Omental fat pad (tissue), 4 donors: ENCODE results near the gene TMEM37. TPM values are rescaled to one million over a fixed set of nuclear protein-coding genes. Genes with fewer than 3 reads are reported as not detected.

ENCODE experiments used
- ATAC-seq: fragments of 150-250 bp; one replicate; pipeline ENCODE4 v1.9.1; 2016; ENCODE audit warnings: mild to moderate bottlenecking, moderate library complexity; ENCODE audit not compliant: low FRiP score
- DNase-seq: peaks from one replicate; pipeline ENCODE4 v3.0.0-alpha.2; 2019; ENCODE audit warnings: low spot score
- CTCF ChIP-seq, 3 donors: fragments of 450-650 bp; IDR thresholded peaks; one replicate each; pipeline ENCODE4 v1.5.1; 2016 to 2017; ENCODE audit warnings: antibody characterized with exemption in 3 of 3, mild to moderate bottlenecking in 3 of 3, moderate library complexity in 2 of 3
- total RNA-seq, 4 donors: library from RNA; depleted of rRNA; stranded (reverse); fragments of >200 nt; gene quantifications; one replicate each; pipeline ENCODE4 v1.1.0, GENCODE V29; 2016

Gene TMEM37
- total RNA-seq, 4 donors from 2014 or later: 11.3 to 27.8 (median 25.9) TPM

DNA sequence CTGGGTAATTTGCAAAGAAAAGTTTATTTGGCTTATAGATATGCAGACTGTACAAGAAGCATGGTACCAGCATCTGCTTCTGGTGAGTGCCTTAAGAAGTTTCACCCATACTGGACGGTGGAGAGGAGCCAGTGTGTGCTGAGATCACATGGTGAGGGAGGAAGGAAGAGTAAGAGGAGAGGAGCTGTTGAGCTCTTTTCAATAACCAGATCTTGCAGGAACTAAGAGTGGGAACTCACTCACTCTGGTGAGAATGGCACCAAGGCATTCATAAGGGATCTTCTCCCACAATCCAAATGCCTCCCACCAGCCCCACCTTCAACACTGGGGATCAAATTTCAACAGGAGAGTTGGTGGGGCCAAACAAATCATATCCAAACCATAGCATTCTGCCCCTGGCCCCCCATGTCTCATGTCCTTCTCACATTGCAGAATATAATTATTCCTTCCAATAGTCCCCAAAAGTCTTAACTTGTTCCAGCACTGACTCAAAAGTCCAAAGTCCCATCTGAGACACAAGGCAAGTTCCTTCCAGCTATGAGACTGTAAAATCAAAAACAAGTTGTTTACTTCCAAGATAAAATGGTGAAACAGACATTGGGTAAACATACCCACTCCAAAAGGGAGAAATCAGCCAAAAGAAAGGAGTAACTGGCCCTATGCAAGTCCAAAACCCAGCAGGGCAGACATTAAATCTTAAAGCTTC, 11.7 kb upstream of the TMEM37 start:
- DNase-seq: no peak
- no peak for TF ChIP-seq CTCF (IDR thresholded peaks at IDR 0.05)
- no peak for ATAC-seq

DNA sequence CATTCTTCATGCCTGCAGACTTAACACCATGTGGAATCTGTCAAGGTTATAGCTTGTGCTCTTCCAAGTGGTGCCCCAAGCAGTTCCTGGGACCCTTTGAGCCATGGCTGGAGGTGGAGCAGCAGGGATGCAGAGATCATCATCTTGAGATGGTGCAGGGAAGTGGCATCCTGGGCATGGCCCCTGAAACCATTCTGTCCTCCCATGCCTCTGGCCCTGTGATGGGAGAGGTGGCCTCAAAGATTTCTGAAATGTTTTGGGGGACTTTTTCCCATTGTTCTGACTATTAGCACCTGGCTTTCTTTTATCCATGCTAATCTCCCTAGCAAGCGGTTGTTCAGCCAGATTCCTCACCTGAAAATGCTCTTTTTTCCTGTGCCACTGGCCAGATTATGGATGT, 10.3 kb upstream of the TMEM37 start:
- DNase-seq (no peak), ATAC-seq (no peak)
- no peak for TF ChIP-seq CTCF (IDR thresholded peaks at IDR 0.05)

GRCh38 chr2:119421741-119422140, 9.9 kb upstream of the TMEM37 start:
- TF ChIP-seq CTCF (IDR thresholded peaks at IDR 0.05): no peak
- no peak for DNase-seq
- ATAC-seq: no peak

GRCh38 chr2:119422360-119423107, 9.1 kb upstream of the TMEM37 start:
- DNase-seq (no peak), ATAC-seq (no peak)
- TF ChIP-seq CTCF (IDR thresholded peaks at IDR 0.05): no peak

GRCh38 chr2:119423108-119423444, 8.6 kb upstream of the TMEM37 start:
- TF ChIP-seq CTCF (IDR thresholded peaks at IDR 0.05): no peak
- DNase-seq (no peak), ATAC-seq (no peak)

- no peak for TF ChIP-seq CTCF (IDR thresholded peaks at IDR 0.05)
- DNase-seq (no peak), ATAC-seq (no peak)
These were observed 7.8 kb upstream of the TMEM37 start for GRCh38 chr2:119423811-119424210.
